ENCODE results near the gene ACR.
"Not testable (repeated sequence)": the region's sequence is repeated elsewhere in the genome, so short reads cannot be mapped to it uniquely, and the experiment has no call there.

ACR gene

DNA sequence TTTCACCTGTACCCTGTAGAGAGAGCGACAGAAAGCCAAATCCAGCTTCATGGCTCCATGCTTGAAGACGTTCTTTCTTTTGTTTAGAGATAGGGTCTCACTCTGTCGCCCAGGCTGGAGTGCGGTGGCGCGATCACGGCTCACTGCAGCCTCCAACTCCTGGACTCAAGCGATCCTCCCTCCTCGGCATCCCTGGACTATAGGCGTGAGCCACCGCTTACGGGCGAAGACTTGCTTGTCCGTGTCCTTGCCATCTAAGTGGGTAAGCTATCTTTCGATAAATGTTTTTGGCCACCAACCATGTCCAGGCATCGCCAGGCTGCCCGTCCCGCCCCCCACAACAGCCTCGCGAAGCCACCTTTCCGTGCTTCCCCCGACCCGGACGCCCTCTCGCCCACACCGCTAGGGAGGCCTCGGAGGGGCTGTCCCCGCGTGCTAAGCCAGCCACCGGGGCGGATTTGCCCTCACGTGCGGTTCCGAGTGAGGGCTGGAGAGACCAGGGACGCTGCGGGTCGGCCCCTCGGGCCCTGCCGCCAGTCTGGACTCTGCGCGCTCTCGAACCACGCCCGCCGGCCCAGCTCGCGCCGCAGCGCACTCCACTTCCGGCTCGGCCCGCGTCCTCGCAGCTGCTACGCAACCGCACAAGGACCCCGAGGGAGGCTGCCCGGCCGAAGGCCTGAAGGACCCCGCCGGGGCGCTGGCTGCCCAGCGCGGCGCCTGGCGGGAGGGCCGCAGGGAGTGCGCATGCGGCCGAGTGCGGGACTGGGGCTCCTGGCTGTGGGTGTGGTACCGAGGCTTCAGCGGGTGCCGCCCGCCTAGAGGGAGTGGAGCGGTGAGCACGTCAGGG lies 45.3 kb downstream of the ACR start, which contains the start of gene RABL2B:
RABL2B (minus strand) TSS at position 604 of the 847 bp plus-strand sequence. CDS start 1,342 bp downstream, outside the sequence.
- DNase-seq = peak; percentile 88 to 90

DNA sequence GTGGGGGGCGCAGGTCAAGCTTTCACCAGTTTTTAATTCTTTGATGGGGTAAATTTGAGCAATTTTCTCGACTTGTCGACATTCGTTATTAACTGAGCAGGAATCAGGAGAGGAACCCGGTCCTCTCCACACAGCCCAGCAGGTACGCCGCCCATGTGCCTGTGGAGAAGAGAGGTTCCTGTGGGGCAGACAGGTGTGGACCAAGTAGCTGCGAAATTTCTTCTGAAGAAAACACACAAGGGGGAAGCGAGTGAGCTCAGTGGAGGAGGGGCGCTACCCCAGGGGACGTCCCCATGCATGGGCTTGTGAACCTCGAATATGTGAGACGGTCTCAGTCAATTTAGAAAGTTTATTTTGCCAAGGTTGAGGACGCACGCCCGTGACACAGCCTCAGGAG lies 45.9 kb downstream of the ACR start:
- DNase-seq = peak; percentile 6 to 23

DNA sequence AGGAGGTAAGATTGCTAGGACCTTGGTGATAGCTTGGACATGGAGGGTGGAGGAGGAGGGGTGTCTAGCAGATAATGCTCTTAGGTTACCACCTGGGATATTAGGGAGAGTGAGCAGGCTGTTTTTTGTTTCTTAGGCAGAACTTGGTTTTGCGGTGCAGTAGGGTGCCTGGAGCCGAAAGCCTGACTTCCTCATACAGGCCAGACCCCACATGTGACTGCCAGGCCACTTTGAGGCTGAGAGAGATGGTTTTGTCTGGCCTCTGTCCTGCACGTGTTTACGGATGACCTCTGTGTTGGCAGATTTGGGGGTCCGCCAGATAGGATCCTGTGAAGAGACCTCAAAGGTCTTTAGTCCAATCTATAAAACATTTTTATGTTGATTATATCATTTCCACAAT lies 47.3 kb downstream of the ACR start:
- not testable (repeated sequence) for DNase-seq

DNA sequence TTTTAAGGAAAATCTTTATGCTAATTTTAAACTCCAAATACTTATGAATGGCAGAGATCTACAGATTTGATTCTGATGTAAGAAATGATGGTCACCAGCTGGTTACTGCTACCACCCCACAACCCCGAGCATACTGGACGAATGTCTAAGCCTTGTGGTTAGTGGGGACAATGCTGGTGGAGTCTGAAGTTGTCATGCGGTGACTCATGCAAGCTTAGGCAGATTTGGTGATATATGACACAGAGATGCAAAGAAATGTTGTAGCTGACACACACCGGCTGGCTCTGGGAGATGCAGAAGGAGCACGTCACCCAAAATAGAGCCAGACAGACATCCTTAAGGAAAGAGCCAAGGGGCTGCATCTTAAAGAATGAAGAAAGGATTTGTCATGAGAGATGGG lies 48.9 kb downstream of the ACR start:
- DNase-seq = not testable (repeated sequence)

All from activated CD4-positive, alpha-beta T cell treated with anti-CD3 and anti-CD28 coated beads, Interleukin-2, amount 50 U/mL, for 48 hours (primary cell).